CD4-positive, alpha-beta T cell treated with Interleukin-6 at 100 ng/mL for 8 hours (primary cell): ENCODE measurements around the gene USP15.

Experiments
- DNase-seq: peaks from one replicate; pipeline ENCODE4 v3.0.0-alpha.2; 2020; ENCODE audit warnings: mixed read lengths, low spot score

USP15 gene

GRCh38 chr12:62282057-62282774 lies 22.0 kb downstream of the USP15 start:
- no peak for DNase-seq

GRCh38 chr12:62284749-62285148 lies 24.5 kb downstream of the USP15 start:
- no peak for DNase-seq

GRCh38 chr12:62285284-62285683 lies 25.1 kb downstream of the USP15 start:
- no peak for DNase-seq

- no peak for DNase-seq
Observed at GRCh38 chr12:62288328-62288727, 28.1 kb downstream of the USP15 start.

GRCh38 chr12:62290846-62291245 lies 30.6 kb downstream of the USP15 start:
- DNase-seq, result no peak

GRCh38 chr12:62291864-62292760 lies 31.9 kb downstream of the USP15 start:
- DNase-seq, result no peak

GRCh38 chr12:62292761-62293344 lies 32.6 kb downstream of the USP15 start:
- DNase-seq, result no peak

GRCh38 chr12:62294378-62294777 lies 34.2 kb downstream of the USP15 start:
- no peak for DNase-seq

- no peak for DNase-seq
Observed at GRCh38 chr12:62296001-62296400, 35.8 kb downstream of the USP15 start.

- DNase-seq, result no peak
Observed at GRCh38 chr12:62297321-62297720, 37.1 kb downstream of the USP15 start.

- no peak for DNase-seq
Observed at GRCh38 chr12:62299617-62300016, 39.4 kb downstream of the USP15 start.

GRCh38 chr12:62301080-62301798 lies 41.0 kb downstream of the USP15 start:
- no peak for DNase-seq

- DNase-seq, result no peak
Observed at GRCh38 chr12:62301799-62302133, 41.6 kb downstream of the USP15 start.

- DNase-seq, result no peak
Observed at GRCh38 chr12:62304560-62304959, 44.4 kb downstream of the USP15 start.

- DNase-seq, result no peak
Observed at GRCh38 chr12:62305778-62306177, 45.6 kb downstream of the USP15 start.

- DNase-seq, result no peak
Observed at GRCh38 chr12:62306569-62307530, 46.6 kb downstream of the USP15 start.

GRCh38 chr12:62308201-62308600 lies 48.0 kb downstream of the USP15 start:
- DNase-seq, result no peak

GRCh38 chr12:62313727-62314380 lies 53.6 kb downstream of the USP15 start:
- no peak for DNase-seq

GRCh38 chr12:62317017-62317416 lies 56.8 kb downstream of the USP15 start:
- no peak for DNase-seq

GRCh38 chr12:62319058-62319457 lies 58.9 kb downstream of the USP15 start:
- no peak for DNase-seq

- no peak for DNase-seq
Observed at GRCh38 chr12:62320054-62320453, 59.9 kb downstream of the USP15 start.
